SK-N-MC (cell line): ENCODE measurements around the gene ATP10B.

Experiments
- EZH2 ChIP-seq: fragments of 200-600 bp; sonication (generic); IDR thresholded peaks from one replicate; pipeline ENCODE4 v1.6.1; 2017; ENCODE audit warnings: antibody characterized with exemption
- POLR2AphosphoS5 ChIP-seq: IDR thresholded peaks from 2 replicates; pipeline ENCODE4 v1.6.1; 2012; ENCODE audit warnings: mild to moderate bottlenecking, low read depth, low read length, borderline replicate concordance

GRCh38 chr5:160637357-160638090 lies 214.5 kb downstream of the ATP10B start:
- no peak for TF ChIP-seq POLR2AphosphoS5
- TF ChIP-seq EZH2 = no peak
